Neural cell (in vitro differentiated cells): ENCODE results near the gene ENAH. TPM values are rescaled to one million over a fixed set of nuclear protein-coding genes. Genes with fewer than 3 reads are reported as not detected.

Experiments used
- H2AFZ ChIP-seq: fragments of 200-600, 300-800 bp; sonication (generic), shearing (Covaris generic); 2 replicates; pipeline ENCODE4 v1.6.0; 2014; ENCODE audit warnings: low read depth, mild to moderate bottlenecking, antibody characterized with exemption, low read length, moderate library complexity
- H3F3A ChIP-seq: fragments of 200-600 bp; shearing (Covaris generic); 2 replicates; pipeline ENCODE4 v1.6.1; 2016; ENCODE audit warnings: mild to moderate bottlenecking, moderate library complexity, mixed read lengths, antibody characterized with exemption, low read length; ENCODE audit not compliant: insufficient read depth, poor library complexity, severe bottlenecking
- H3K27ac ChIP-seq: fragments of 200-600, 300-800 bp; sonication (generic), shearing (Covaris generic); 2 replicates; pipeline ENCODE4 v1.5.1; 2014; ENCODE audit warnings: mild to moderate bottlenecking, low read length, moderate library complexity
- H3K27me3 ChIP-seq: fragments of 300-800, 200-600 bp; sonication (generic), shearing (Covaris generic); 2 replicates; pipeline ENCODE4 v1.6.0; 2014; ENCODE audit warnings: mild to moderate bottlenecking, low read depth, low read length, moderate library complexity; ENCODE audit not compliant: insufficient read depth
- H3K36me3 ChIP-seq: fragments of 300-800, 200-600 bp; sonication (generic), shearing (Covaris generic); 2 replicates; pipeline ENCODE4 v1.5.1; 2014; ENCODE audit warnings: mild to moderate bottlenecking, antibody characterized with exemption, low read length, moderate library complexity; ENCODE audit not compliant: insufficient read depth
- H3K4me2 ChIP-seq: fragments of 300-800, 200-600 bp; sonication (generic), shearing (Covaris generic); 2 replicates; pipeline ENCODE4 v1.6.0; 2014; ENCODE audit warnings: mild to moderate bottlenecking, low read length
- H3K4me3 ChIP-seq: fragments of 300-800, 200-600 bp; sonication (generic), shearing (Covaris generic); 2 replicates; pipeline ENCODE4 v1.5.1; 2014; ENCODE audit warnings: mild to moderate bottlenecking, low read length, moderate library complexity
- H3K79me2 ChIP-seq: fragments of 200-600 bp; shearing (Covaris generic); replicated peaks from 2 replicates; pipeline ENCODE4 v1.6.0; 2014; ENCODE audit warnings: mild to moderate bottlenecking, low read length, moderate library complexity; ENCODE audit not compliant: insufficient read depth
- H3K9ac ChIP-seq: fragments of 300-800, 200-600 bp; sonication (generic), shearing (Covaris generic); 2 replicates; pipeline ENCODE4 v1.6.1; 2016; ENCODE audit warnings: mild to moderate bottlenecking, low read length, mixed read lengths
- H3K9me2 ChIP-seq: fragments of 200-600 bp; shearing (Covaris generic); 2 replicates; pipeline ENCODE4 v1.6.1; 2016; ENCODE audit warnings: mild to moderate bottlenecking, low read length, mixed read lengths; ENCODE audit not compliant: insufficient read depth
- H3K9me3 ChIP-seq: fragments of 200-600, 300-800 bp; sonication (generic), shearing (Covaris generic); 2 replicates; pipeline ENCODE4 v1.6.1; 2016; ENCODE audit warnings: mild to moderate bottlenecking, mixed run types, low read length, moderate library complexity, mixed read lengths
- H4K20me1 ChIP-seq: fragments of 200-600 bp; shearing (Covaris generic); 2 replicates; pipeline ENCODE4 v1.6.1; 2016; ENCODE audit warnings: mild to moderate bottlenecking, mixed run types; ENCODE audit not compliant: insufficient read depth
- EP300 ChIP-seq: fragments of 450-650 bp; conservative IDR thresholded peaks from 2 replicates; pipeline ENCODE4 v1.6.1; 2014; ENCODE audit warnings: antibody characterized with exemption, mild to moderate bottlenecking, moderate library complexity; ENCODE audit not compliant: poor library complexity, severe bottlenecking
- EZH2 ChIP-seq: fragments of 200-600, 300-800 bp; shearing (Covaris generic), sonication (generic); IDR thresholded peaks from 2 replicates; pipeline ENCODE4 v1.6.1; 2014; ENCODE audit warnings: antibody characterized with exemption, low read length, borderline replicate concordance, mild to moderate bottlenecking; ENCODE audit not compliant: insufficient read depth, poor library complexity, severe bottlenecking
- MXI1 ChIP-seq: fragments of 450-650 bp; conservative IDR thresholded peaks from 2 replicates; pipeline ENCODE4 v1.6.1; 2014; ENCODE audit warnings: antibody characterized with exemption, mild to moderate bottlenecking; ENCODE audit not compliant: poor library complexity, severe bottlenecking
- POLR2AphosphoS5 ChIP-seq: IDR thresholded peaks from 2 replicates; pipeline ENCODE4 v1.6.1; 2012
- RAD21 ChIP-seq: fragments of 450-650 bp; conservative IDR thresholded peaks from 2 replicates; pipeline ENCODE4 v1.6.1; 2014; ENCODE audit warnings: antibody characterized with exemption, mild to moderate bottlenecking, moderate library complexity
- SMC3 ChIP-seq: fragments of 450-650 bp; conservative IDR thresholded peaks from 2 replicates; pipeline ENCODE4 v1.6.1; 2014; ENCODE audit warnings: antibody characterized with exemption, mild to moderate bottlenecking, moderate library complexity; ENCODE audit not compliant: poor library complexity
- TAF1 ChIP-seq: IDR thresholded peaks from 2 replicates; pipeline ENCODE4 v1.6.1; 2012; ENCODE audit warnings: low read depth
- polyA plus RNA-seq: library from polyadenylated mRNA; depleted of rRNA; stranded (reverse); fragments of >200 nt; gene quantifications from 2 replicates; pipeline ENCODE4 v1.2.3, GENCODE V29; 2014
- TF ChIP-seq, protein P1 (sequence below): IDR thresholded peaks from 2 replicates; pipeline ENCODE4 v1.6.1; 2012; ENCODE audit warnings: borderline replicate concordance
- TF ChIP-seq, protein P2 (sequence below): fragments of 450-650 bp; IDR thresholded peaks from 2 replicates; pipeline ENCODE4 v1.5.1; 2014; ENCODE audit warnings: antibody characterized with exemption, mild to moderate bottlenecking, moderate library complexity; ENCODE audit not compliant: poor library complexity, severe bottlenecking

ENAH gene
- polyA plus RNA-seq, 1 donor from 2014 or later: 58.4 TPM

DNA sequence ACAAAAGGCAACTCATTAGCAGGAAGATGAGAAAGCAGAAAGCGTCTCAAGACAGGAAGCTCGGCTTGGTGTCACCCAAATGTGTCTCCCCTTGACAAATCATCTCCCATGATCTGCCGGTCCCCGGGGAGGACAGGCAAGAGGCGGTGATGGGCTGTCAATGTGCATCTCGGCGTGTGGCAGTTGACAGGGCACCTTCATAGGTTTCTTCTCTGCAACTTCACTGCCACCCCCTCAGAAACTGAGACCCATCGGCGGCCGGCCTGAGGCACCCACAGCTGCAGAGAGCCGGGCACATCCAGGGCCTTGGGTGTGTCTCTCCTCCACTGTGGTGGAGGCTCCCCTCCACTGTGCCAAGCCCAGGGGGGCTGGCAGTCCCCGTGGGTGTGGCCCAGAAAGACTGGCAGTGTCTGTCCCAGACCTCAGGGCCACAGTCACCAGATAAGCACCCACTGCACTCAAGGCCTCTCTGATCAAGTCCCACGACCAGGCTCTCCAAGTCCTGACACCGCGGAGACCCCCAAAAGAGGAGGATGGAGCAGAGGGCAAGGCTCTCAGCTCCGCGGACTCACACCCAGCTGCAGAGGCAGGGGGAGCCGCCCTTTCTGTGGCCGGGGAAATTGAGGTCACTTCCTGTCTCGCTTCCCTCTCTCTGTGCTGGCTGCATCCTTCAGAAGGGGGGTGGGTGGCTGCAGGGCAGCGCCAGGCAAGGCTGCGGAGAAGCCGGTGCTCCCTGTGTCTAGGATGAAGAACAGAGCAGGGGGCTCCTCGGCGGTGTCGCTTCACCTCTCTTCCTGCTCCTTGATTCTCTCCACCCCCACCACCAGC lies 185.5 kb downstream of the ENAH start:
- H3K4me2 ChIP-seq: no peak overlapping the region
- H3K4me3 ChIP-seq: no peak overlapping the region
- no peaks in the 10 kb centered on the region for H3F3A ChIP-seq
- no peak overlapping the region for H3K9ac ChIP-seq
- H3K9me3 ChIP-seq: no peaks in the 10 kb centered on the region
- H3K9me2 ChIP-seq: no peaks in the 10 kb centered on the region
- H3K36me3 ChIP-seq: no peaks in the 10 kb centered on the region
- H3K27me3 ChIP-seq: no peaks in the 10 kb centered on the region
- no peaks in the 10 kb centered on the region for H3K79me2 ChIP-seq
- H2AFZ ChIP-seq: no peak overlapping the region
- H4K20me1 ChIP-seq: no peaks in the 10 kb centered on the region
- TF ChIP-seq TAF1 (no peak), EZH2 (no peak), RAD21 (no peak), SMC3 (no peak), MXI1 (no peak), POLR2AphosphoS5 (no peak), EP300 (no peak)
- TF ChIP-seq, protein P1, sequence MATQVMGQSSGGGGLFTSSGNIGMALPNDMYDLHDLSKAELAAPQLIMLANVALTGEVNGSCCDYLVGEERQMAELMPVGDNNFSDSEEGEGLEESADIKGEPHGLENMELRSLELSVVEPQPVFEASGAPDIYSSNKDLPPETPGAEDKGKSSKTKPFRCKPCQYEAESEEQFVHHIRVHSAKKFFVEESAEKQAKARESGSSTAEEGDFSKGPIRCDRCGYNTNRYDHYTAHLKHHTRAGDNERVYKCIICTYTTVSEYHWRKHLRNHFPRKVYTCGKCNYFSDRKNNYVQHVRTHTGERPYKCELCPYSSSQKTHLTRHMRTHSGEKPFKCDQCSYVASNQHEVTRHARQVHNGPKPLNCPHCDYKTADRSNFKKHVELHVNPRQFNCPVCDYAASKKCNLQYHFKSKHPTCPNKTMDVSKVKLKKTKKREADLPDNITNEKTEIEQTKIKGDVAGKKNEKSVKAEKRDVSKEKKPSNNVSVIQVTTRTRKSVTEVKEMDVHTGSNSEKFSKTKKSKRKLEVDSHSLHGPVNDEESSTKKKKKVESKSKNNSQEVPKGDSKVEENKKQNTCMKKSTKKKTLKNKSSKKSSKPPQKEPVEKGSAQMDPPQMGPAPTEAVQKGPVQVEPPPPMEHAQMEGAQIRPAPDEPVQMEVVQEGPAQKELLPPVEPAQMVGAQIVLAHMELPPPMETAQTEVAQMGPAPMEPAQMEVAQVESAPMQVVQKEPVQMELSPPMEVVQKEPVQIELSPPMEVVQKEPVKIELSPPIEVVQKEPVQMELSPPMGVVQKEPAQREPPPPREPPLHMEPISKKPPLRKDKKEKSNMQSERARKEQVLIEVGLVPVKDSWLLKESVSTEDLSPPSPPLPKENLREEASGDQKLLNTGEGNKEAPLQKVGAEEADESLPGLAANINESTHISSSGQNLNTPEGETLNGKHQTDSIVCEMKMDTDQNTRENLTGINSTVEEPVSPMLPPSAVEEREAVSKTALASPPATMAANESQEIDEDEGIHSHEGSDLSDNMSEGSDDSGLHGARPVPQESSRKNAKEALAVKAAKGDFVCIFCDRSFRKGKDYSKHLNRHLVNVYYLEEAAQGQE: no peak
- TF ChIP-seq, protein P2, sequence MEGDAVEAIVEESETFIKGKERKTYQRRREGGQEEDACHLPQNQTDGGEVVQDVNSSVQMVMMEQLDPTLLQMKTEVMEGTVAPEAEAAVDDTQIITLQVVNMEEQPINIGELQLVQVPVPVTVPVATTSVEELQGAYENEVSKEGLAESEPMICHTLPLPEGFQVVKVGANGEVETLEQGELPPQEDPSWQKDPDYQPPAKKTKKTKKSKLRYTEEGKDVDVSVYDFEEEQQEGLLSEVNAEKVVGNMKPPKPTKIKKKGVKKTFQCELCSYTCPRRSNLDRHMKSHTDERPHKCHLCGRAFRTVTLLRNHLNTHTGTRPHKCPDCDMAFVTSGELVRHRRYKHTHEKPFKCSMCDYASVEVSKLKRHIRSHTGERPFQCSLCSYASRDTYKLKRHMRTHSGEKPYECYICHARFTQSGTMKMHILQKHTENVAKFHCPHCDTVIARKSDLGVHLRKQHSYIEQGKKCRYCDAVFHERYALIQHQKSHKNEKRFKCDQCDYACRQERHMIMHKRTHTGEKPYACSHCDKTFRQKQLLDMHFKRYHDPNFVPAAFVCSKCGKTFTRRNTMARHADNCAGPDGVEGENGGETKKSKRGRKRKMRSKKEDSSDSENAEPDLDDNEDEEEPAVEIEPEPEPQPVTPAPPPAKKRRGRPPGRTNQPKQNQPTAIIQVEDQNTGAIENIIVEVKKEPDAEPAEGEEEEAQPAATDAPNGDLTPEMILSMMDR: no peak
- H3K27ac ChIP-seq: no peak overlapping the region

DNA sequence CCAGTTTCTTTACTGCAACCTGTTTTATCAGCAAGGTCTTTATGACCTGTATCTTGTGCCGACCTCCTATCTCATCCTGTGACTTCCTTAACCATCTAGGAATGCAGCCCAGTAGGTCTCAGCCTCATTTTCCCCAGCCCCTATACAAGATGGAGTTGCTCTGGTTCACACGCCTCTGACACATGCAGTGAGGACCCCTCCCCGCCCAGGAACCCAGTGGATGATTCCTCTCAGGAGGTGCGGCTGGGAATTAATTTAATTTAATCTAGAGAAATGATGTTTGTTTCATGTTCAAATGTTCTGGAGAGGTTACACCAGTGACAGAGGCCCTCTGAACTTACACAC lies 186.1 kb downstream of the ENAH start:
- Histone ChIP-seq H3K27ac (no peak overlapping the region), H3K9me2 (no peaks in the 10 kb centered on the region), H2AFZ (no peak overlapping the region), H3K9me3 (no peaks in the 10 kb centered on the region), H3K9ac (no peak overlapping the region), H3K4me2 (no peak overlapping the region), H4K20me1 (no peaks in the 10 kb centered on the region), H3K36me3 (no peaks in the 10 kb centered on the region), H3K27me3 (no peaks in the 10 kb centered on the region), H3K4me3 (no peak overlapping the region), H3F3A (no peaks in the 10 kb centered on the region), H3K79me2 (no peaks in the 10 kb centered on the region)
- TF ChIP-seq EZH2 (no peak), POLR2AphosphoS5 (no peak), RAD21 (no peak), SMC3 (no peak), MXI1 (no peak), TAF1 (no peak)
